ENCODE measurements around the gene OLFML1.
A peak's percentile ranks its signal among the peaks of the same experiment; 100 is the strongest.

Gene OLFML1

GRCh38 chr11:7442588-7443215, 42.6 kb upstream of the OLFML1 start:
- no peak overlapping the region for H3K27ac Mint-ChIP-seq
- H3K4me1 Mint-ChIP-seq: peaks cover 20% of the 10 kb centered on the region
- H3K4me3 Mint-ChIP-seq: no peak overlapping the region
- no peaks in the 10 kb centered on the region for H3K27me3 Mint-ChIP-seq (ENCODE audit: low read depth)
- peak; percentile 87 to 89 (median 87) for TF ChIP-seq CTCF (IDR thresholded peaks at IDR 0.05; ENCODE audit: unreplicated experiment in 3 of 3)
- H3K9me3 Mint-ChIP-seq: no peaks in the 10 kb centered on the region
- H3K36me3 Mint-ChIP-seq (ENCODE audit: low read depth): no peaks in the 10 kb centered on the region

- no peaks in the 10 kb centered on the region for H3K36me3 Mint-ChIP-seq (ENCODE audit: low read depth)
- H3K4me1 Mint-ChIP-seq: peaks cover 23% of the 10 kb centered on the region
Measured at GRCh38 chr11:7444091-7444981, 41.0 kb upstream of the OLFML1 start.

GRCh38 chr11:7445564-7445963, 39.7 kb upstream of the OLFML1 start:
- Mint-ChIP-seq H3K36me3 (ENCODE audit: low read depth) (no peaks in the 10 kb centered on the region), H3K27ac (peak overlapping the region in 2 of 3 experiments; percentile 54 to 82), H3K9me3 (no peaks in the 10 kb centered on the region), H3K4me3 (peak overlapping the region in 1 of 3 experiments; percentile 54), H3K27me3 (ENCODE audit: low read depth) (peaks cover 4% of the 10 kb centered on the region), H3K4me1 (peaks cover 35% of the 10 kb centered on the region)
- TF ChIP-seq CTCF (IDR thresholded peaks at IDR 0.05; ENCODE audit: unreplicated experiment in 3 of 3): no peak

More at GRCh38 chr11:7444091-7444981, 41.0 kb upstream of the OLFML1 start:
- Mint-ChIP-seq H3K9me3 (no peaks in the 10 kb centered on the region), H3K27ac (peak overlapping the region in 2 of 3 experiments; percentile 43 to 82), H3K4me3 (no peak overlapping the region), H3K27me3 (ENCODE audit: low read depth) (peaks cover 4% of the 10 kb centered on the region)
- TF ChIP-seq CTCF (IDR thresholded peaks at IDR 0.05; ENCODE audit: unreplicated experiment in 3 of 3): no peak

DNA sequence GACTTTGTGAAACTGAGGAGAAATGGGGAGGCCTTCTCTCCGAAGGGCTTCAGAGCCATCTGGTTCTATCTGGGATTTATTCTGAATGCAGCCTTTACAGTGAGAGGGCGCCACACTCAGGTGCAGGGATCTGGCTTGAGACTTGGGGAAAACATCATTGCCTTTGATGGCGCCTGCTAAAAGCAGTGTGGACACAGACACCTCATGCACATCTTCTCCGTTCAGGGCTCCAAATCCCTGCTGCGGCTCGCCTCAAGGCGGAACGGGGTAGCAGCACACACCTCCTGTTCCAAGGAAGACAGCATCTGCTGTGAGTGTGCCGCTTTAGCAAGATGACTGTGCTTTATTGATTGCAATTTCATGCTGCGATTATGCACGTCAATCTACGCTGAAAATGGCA, 37.1 kb upstream of the OLFML1 start:
- no peaks in the 10 kb centered on the region for H3K9me3 Mint-ChIP-seq
- no peaks in the 10 kb centered on the region for H3K36me3 Mint-ChIP-seq (ENCODE audit: low read depth)
- peaks cover 49% of the 10 kb centered on the region for H3K4me1 Mint-ChIP-seq
- no peak for TF ChIP-seq CTCF (IDR thresholded peaks at IDR 0.05; ENCODE audit: unreplicated experiment in 3 of 3)
- H3K27ac Mint-ChIP-seq: no peak overlapping the region
- peaks cover 4% of the 10 kb centered on the region for H3K27me3 Mint-ChIP-seq (ENCODE audit: low read depth)
- no peak overlapping the region for H3K4me3 Mint-ChIP-seq

DNA sequence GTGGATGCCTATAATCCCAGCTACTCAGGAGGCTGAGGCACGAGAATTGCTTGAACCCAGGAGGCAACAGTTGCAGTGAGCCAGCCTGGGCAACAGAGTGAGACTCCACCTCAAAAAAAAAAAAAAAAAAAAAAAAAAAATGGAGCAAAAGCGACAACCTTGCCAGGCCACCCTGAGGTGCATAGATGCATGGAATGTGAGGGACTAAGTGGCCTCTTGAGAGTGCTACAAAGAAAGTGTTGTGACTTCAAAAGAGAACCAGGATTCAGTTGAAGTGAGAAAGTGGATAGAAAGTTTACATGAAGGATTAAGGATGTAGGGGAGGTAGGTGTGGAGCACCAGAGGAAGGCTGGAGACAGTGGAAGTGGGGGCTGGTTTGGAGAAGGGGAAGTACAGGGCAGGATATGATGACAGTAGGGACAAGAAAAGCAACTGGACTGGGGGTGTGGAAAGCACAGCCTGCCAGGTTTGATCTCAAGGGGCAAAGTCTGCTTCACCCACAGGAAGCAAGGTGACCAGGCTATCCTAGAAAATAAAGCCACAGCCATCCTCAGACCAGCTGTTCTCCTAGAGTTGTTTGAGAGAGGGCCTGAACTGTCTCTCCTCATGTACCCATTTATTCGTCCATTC, 36.0 kb upstream of the OLFML1 start:
- no peaks in the 10 kb centered on the region for H3K9me3 Mint-ChIP-seq
- H3K27me3 Mint-ChIP-seq (ENCODE audit: low read depth): peaks cover 4% of the 10 kb centered on the region
- peak overlapping the region in 1 of 3 experiments; percentile 25 for H3K27ac Mint-ChIP-seq
- no peaks in the 10 kb centered on the region for H3K36me3 Mint-ChIP-seq (ENCODE audit: low read depth)
- H3K4me1 Mint-ChIP-seq: peaks cover 43% of the 10 kb centered on the region
- H3K4me3 Mint-ChIP-seq: no peak overlapping the region
- no peak for TF ChIP-seq CTCF (IDR thresholded peaks at IDR 0.05; ENCODE audit: unreplicated experiment in 3 of 3)

Data from nephron (organoid).